HG02571 (cell line): ENCODE measurements around the gene OR4K15.
"Not testable (repeated sequence)": the region's sequence is repeated elsewhere in the genome, so short reads cannot be mapped to it uniquely, and the experiment has no call there.

Experiments
- ATAC-seq: cut with Tn5 transposase; IDR thresholded peaks from one replicate; pipeline ENCODE4 v1.9.1; 2021; ENCODE audit warnings: mild to moderate bottlenecking, moderate library complexity; ENCODE audit not compliant: unreplicated experiment

The OR4K15 gene

GRCh38 chr14:19975291-19975690, at the start of gene OR4K15:
Gene OR4K15 (plus strand): TSS chr14:19975591. CDS start chr14:19975591, 0 bp downstream.
- no peak for ATAC-seq

DNA sequence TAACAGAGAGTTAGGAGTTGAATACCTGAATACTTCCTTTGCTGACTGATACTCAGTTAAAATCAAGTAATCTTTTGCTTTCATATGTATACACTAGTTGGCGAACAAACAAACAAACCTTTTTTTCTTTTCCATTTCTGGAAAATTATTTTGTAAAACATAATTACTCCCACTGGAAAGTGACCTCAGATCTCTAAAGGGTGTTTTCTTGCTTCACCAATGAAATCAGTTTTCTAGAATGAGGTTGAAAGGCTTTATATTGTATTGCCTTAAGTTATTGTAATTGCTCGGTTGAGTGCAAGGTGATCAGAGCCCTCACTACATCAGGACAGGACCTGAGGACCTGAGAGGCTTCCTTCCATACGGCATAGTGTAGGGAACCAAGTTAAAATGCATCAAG, 44.8 kb upstream of the OR4K15 start, which contains the start of gene OR4K1:
TSS of gene OR4K1 (plus strand) at position 301 of the 400 bp plus-strand sequence. CDS start 4,750 bp downstream, outside the sequence.
- no peak for ATAC-seq

GRCh38 chr14:19941668-19942067, 33.7 kb upstream of the OR4K15 start:
- no peak for ATAC-seq

- no peak for ATAC-seq
These were observed 27.8 kb upstream of the OR4K15 start for GRCh38 chr14:19947413-19948090.

GRCh38 chr14:19949218-19949617, 26.2 kb upstream of the OR4K15 start:
- ATAC-seq: no peak

DNA sequence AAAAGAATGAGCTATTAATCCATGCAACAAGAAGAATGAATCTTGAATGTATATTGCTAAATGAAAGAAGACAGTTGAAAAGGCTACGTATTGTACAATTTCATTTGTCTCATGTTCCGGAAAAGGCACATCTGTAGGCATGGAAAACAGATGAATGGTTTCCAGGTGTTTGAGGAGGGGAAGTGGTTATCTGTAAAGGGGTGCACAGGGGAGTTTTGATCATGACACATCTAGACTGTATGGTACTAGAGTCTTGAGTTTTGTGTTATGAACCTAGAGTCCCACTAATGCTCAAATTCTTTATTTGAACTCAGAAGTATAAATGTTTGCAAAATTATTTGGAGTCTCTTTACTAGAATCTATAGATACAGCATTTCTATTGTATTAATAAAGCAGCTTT, 5.7 kb upstream of the OR4K15 start:
- ATAC-seq: not testable (repeated sequence)

DNA sequence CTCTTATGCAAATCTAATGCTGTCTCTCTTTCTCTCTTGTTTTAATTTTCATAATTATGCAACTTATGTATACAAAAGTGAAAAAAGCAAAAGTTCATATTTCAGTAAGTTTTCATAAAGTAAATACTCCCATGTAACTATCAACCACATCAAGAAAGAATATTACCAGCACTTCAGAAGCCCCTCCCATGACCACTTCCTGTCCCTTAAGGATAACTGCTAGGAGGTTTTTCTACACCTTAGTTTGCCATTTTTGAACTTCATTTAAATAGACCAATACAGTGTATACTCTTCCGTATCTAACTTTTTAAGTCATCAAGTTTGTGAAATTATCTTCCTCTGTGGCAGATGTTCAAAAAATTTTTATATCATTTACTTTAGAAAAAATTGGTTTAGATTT, 547 bp upstream of the OR4K15 start:
- no peak for ATAC-seq

- ATAC-seq: no peak
These were observed 18.0 kb downstream of the OR4K15 start for GRCh38 chr14:19993438-19993837.

DNA sequence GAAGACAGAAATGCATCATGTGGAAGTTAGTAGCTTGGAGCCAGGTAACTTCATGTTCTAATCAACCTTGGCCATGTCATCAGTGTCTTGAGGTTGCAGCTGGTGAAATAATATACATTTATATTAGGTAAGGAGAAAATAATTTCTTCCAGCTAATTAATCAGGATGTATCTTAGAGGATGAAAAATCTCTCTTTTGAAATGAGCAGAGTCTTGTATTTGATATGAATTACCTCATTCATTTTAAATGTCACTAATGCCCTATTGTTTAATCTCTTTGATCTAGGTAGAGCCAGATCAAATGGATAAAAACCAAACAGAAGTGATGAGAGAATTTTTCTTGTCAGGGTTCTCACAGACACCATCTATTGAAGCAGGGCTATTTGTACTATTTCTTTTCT, 26.5 kb downstream of the OR4K15 start, which contains the start of gene OR4Q2:
TSS of gene OR4Q2 (plus strand) at position 301 of the 400 bp plus-strand sequence.
- ATAC-seq: no peak

DNA sequence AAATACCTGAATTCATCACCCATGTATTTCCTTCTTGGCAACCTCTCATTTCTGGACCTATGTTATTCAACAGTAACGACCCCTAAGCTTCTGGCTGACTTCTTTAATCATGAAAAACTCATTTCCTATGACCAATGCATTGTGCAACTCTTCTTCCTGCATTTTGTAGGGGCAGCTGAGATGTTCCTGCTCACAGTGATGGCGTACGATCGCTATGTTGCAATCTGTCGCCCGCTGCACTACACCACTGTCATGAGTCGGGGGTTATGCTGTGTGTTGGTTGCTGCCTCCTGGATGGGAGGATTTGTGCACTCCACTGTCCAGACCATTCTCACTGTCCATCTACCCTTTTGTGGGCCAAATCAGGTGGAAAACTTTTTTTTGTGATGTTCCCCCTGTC, 26.9 kb downstream of the OR4K15 start:
- ATAC-seq: no peak

DNA sequence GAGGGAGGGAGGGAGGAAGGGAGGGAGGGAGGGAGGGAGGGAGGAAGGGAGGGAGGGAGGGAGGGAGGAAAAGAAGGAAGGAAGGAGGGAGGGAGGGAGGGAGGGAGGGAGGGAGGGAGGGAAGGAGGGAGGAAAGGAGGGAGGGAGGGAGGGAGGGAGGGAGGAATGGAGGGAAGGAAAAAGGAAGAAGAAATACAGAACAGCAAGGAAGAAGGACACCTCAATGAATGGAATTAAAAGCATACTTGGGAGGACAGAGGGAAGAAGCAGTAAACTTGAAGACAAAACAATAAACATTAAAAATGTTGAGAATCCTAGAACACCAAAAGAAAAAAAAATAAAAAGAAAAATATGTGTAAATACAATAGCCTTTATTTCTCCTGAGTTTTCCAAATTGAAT, 32.8 kb downstream of the OR4K15 start:
- no peak for ATAC-seq

GRCh38 chr14:20019257-20019865, 44.0 kb downstream of the OR4K15 start, which contains the start of gene OR4K14:
Gene OR4K14 (minus strand): TSS chr14:20019307. CDS start chr14:20015193, 4,114 bp downstream.
- ATAC-seq: no peak
